SU-DHL-6 (cell line): Measurements from ENCODE around the gene NFE2L1.

ENCODE experiments used
- CTCF ChIP-seq: fragments of 200-600 bp; sonication (generic); IDR thresholded peaks from one replicate; pipeline ENCODE4 v1.5.1; 2017; ENCODE audit warnings: antibody characterized with exemption, mild to moderate bottlenecking, low read length, moderate library complexity; ENCODE audit not compliant: insufficient read depth, poor library complexity, severe bottlenecking
- EZH2phosphoT487 ChIP-seq: fragments of 200-600 bp; sonication (generic), shearing (Covaris generic); conservative IDR thresholded peaks from 2 replicates; pipeline ENCODE4 v1.6.1; 2018; ENCODE audit warnings: mild to moderate bottlenecking, antibody characterized with exemption, low read length, moderate library complexity, mixed read lengths

GRCh38 chr17:48066656-48067055 lies 18.5 kb downstream of the NFE2L1 start:
- TF ChIP-seq CTCF (no peak), EZH2phosphoT487 (no peak)
